RWPE2 (cell line): ENCODE measurements around the gene CCRL2.
"Not testable (repeated sequence)": the region's sequence is repeated elsewhere in the genome, so short reads cannot be mapped to it uniquely, and the experiment has no call there.

Experiments
- ATAC-seq: fragments of 200-7000 bp; cut with Tn5 transposase; 3 replicates; pipeline ENCODE4 v1.9.1; 2021; ENCODE audit warnings: low read depth
- DNase-seq: peaks from one replicate; pipeline ENCODE4 v3.0.0-alpha.2; 2020; ENCODE audit warnings: low spot score
- H3K27ac ChIP-seq: fragments of 450-650 bp; 2 replicates; pipeline ENCODE4 v1.5.1; 2017; ENCODE audit warnings: mild to moderate bottlenecking; ENCODE audit not compliant: poor library complexity, severe bottlenecking
- H3K27me3 ChIP-seq: fragments of 250-450 bp; sonication (Bioruptor Pico); 2 replicates; pipeline ENCODE4 v1.5.1; 2021; ENCODE audit warnings: mild to moderate bottlenecking, moderate library complexity; ENCODE audit not compliant: insufficient read depth, poor library complexity, severe bottlenecking
- H3K36me3 ChIP-seq: fragments of 250-450 bp; sonication (Bioruptor Pico); 2 replicates; pipeline ENCODE4 v1.5.1; 2020; ENCODE audit warnings: low read depth, mild to moderate bottlenecking, moderate library complexity
- H3K4me1 ChIP-seq: fragments of 250-450 bp; sonication (Bioruptor Pico); 2 replicates; pipeline ENCODE4 v1.5.1; 2021; ENCODE audit warnings: mild to moderate bottlenecking, moderate library complexity; ENCODE audit not compliant: insufficient read depth, poor library complexity, severe bottlenecking
- H3K4me3 ChIP-seq: fragments of 250-450 bp; sonication (Bioruptor Pico); 2 replicates; pipeline ENCODE4 v1.5.1; 2021; ENCODE audit warnings: mild to moderate bottlenecking, moderate library complexity; ENCODE audit not compliant: severe bottlenecking
- H3K9me3 ChIP-seq: fragments of 250-450 bp; sonication (Bioruptor Pico); 2 replicates; pipeline ENCODE4 v1.5.1; 2021; ENCODE audit warnings: mild to moderate bottlenecking, moderate library complexity; ENCODE audit not compliant: severe bottlenecking
- TF ChIP-seq, protein P1 (sequence below): fragments of 450-650 bp; IDR thresholded peaks from one replicate; pipeline ENCODE4 v1.5.1; 2017; ENCODE audit warnings: mild to moderate bottlenecking, moderate library complexity; ENCODE audit not compliant: poor library complexity, severe bottlenecking

CCRL2 gene

GRCh38 chr3:46383211-46383950, 23.7 kb upstream of the CCRL2 start:
- DNase-seq = no peak
- H3K27ac ChIP-seq = no peak overlapping the region

DNA sequence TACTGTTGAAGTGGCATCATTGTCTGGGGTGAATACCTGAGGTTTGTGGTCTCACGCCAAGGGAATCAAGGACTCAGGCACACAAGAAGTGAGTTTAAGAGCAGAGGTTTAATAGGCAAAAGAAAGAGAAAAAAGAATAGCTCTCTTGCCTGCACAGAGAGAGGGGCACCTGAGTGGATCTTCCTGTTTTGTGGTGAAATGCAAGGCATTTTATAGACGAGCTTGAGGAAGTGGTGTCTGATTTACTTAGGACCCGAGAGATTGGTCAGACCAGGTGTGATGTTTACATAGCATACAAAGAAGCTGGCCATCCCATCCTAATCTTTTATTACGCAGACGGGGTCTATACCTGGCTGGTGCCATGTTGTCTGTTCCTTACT, 23.1 kb upstream of the CCRL2 start:
- ATAC-seq (no peak), DNase-seq (no peak)
- TF ChIP-seq, protein P1, sequence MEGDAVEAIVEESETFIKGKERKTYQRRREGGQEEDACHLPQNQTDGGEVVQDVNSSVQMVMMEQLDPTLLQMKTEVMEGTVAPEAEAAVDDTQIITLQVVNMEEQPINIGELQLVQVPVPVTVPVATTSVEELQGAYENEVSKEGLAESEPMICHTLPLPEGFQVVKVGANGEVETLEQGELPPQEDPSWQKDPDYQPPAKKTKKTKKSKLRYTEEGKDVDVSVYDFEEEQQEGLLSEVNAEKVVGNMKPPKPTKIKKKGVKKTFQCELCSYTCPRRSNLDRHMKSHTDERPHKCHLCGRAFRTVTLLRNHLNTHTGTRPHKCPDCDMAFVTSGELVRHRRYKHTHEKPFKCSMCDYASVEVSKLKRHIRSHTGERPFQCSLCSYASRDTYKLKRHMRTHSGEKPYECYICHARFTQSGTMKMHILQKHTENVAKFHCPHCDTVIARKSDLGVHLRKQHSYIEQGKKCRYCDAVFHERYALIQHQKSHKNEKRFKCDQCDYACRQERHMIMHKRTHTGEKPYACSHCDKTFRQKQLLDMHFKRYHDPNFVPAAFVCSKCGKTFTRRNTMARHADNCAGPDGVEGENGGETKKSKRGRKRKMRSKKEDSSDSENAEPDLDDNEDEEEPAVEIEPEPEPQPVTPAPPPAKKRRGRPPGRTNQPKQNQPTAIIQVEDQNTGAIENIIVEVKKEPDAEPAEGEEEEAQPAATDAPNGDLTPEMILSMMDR = no peak
- peaks cover 7% of the 10 kb centered on the region for H3K4me1 ChIP-seq
- no peaks in the 10 kb centered on the region for H3K9me3 ChIP-seq
- no peaks in the 10 kb centered on the region for H3K27me3 ChIP-seq
- H3K27ac ChIP-seq = no peak overlapping the region
- no peaks in the 10 kb centered on the region for H3K36me3 ChIP-seq
- H3K4me3 ChIP-seq = no peak overlapping the region

More at GRCh38 chr3:46383211-46383950, 23.7 kb upstream of the CCRL2 start:
- Histone ChIP-seq H3K27me3 (no peaks in the 10 kb centered on the region), H3K4me1 (peaks cover 7% of the 10 kb centered on the region), H3K36me3 (no peaks in the 10 kb centered on the region), H3K9me3 (no peaks in the 10 kb centered on the region), H3K4me3 (no peak overlapping the region)
- TF ChIP-seq, protein P1 = no peak
- ATAC-seq = no peak

DNA sequence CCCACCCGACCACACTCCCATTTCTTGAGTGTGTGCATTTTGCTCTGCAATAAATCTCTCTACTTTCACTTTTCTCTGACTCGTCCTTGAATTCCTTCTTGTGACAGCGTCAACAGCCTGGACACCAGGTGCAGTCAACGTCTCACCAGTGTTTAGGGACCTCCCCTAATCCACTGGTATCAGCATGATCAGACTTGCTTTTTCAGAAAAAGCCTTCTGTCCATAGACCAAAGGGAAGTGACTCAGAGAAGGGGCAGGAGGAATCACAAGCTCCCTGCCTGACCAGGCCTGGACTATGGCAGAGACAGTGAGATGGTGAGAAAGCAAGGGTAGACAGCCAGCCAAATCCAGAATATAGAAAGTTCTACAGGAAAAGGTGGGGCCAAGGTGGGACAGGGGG, 20.9 kb upstream of the CCRL2 start:
- ATAC-seq = peak; percentile 99

GRCh38 chr3:46388847-46389246, 18.2 kb upstream of the CCRL2 start:
- not testable (repeated sequence) for DNase-seq, H3K4me3 ChIP-seq, H3K36me3 ChIP-seq, H3K9me3 ChIP-seq, H3K27me3 ChIP-seq, H3K27ac ChIP-seq, H3K4me1 ChIP-seq, ATAC-seq

More for the DNA sequence above, 20.9 kb upstream of the CCRL2 start:
- no peak overlapping the region for H3K4me3 ChIP-seq
- H3K36me3 ChIP-seq = no peaks in the 10 kb centered on the region
- peaks cover 7% of the 10 kb centered on the region for H3K4me1 ChIP-seq
- no peaks in the 10 kb centered on the region for H3K27me3 ChIP-seq
- peak; percentile 82 for DNase-seq
- no peaks in the 10 kb centered on the region for H3K9me3 ChIP-seq
- H3K27ac ChIP-seq = peak overlapping the region; percentile 84
- TF ChIP-seq, protein P1 = no peak

- Histone ChIP-seq H3K36me3 (no peaks in the 10 kb centered on the region), H3K9me3 (no peaks in the 10 kb centered on the region), H3K27ac (no peak overlapping the region), H3K4me3 (no peak overlapping the region), H3K27me3 (no peaks in the 10 kb centered on the region), H3K4me1 (peaks cover 7% of the 10 kb centered on the region)
- TF ChIP-seq, protein P1 = no peak
- ATAC-seq = no peak
- DNase-seq = no peak
Observed at GRCh38 chr3:46389306-46389705, 17.8 kb upstream of the CCRL2 start.

- H3K4me1 ChIP-seq, H3K36me3 ChIP-seq, ATAC-seq, H3K27me3 ChIP-seq, H3K27ac ChIP-seq, H3K9me3 ChIP-seq, H3K4me3 ChIP-seq, DNase-seq: not testable (repeated sequence)
Observed at GRCh38 chr3:46391526-46391925, 15.5 kb upstream of the CCRL2 start.
